Pons (tissue), 1 donor: ENCODE data around the gene MAG.

ENCODE experiments used
- DNase-seq: peaks from one replicate; pipeline ENCODE4 v3.0.0-alpha.2; 2016; ENCODE audit warnings: low spot score

The MAG gene

DNA sequence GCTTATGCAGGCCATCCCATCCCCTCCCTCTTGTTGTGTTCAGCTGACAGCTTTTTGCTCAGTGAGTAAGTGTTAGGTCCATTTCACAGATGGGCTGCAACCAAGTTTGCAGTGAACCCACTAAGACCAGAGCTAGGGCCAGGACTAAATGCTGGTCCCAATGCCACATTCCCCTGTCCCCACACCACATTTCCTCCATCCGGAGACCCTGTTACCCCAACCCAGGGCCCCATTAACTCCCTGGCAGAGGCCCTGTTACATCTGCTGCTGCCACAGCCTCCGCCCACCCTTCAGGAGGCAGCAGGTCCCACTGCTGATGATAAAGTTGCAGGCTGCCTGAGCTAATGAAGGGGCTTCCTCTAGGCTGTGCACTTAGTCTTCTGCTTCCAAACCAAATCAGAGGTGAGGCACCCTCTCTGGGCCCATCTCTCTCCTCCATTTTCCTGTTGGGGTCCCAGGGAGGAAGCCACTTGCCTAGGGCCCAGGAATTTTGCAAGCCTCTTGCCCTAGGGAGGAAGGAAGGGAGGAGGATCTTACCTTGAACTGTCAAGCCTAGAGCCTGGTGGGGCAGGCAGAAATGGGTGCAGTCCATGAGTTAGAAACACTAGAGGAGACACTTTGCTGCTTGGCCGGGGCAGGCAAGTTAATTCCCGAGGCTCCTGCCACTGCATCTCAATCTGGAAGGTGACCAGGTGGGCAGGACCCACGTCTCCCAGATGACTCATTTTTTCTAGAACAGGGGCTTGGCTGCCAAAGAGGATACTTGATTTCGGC is 26.6 kb upstream of the MAG start:
- no peak for DNase-seq

DNA sequence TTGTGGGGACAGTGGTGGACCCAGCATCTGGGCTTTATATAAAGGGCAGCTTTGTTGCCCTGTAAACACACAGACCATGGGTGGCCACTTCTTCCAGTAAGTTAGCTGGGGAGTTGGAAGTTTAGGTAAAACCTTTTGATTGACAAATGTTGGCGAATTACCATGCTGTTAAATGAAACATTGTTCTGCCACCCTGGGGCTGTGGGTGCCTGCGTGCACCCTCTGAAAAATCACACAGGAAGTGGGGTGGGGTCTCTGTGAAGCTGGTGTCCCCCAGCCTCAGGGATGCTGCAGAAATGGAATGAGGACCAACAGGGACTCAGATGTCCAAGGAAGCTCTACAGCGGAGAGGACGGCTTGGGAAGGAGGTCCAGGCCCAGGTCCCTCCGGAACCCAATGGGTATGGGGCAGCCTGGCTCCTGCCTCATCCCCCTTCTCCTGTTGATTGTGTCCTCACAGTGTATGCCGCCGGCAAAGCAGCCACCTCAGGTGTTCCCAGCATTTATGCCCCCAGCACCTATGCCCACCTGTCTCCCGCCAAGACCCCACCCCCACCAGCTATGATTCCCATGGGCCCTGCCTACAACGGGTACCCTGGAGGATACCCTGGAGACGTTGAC is 26.0 kb upstream of the MAG start:
- no peak for DNase-seq

GRCh38 chr19:35266520-35267352 is 25.2 kb upstream of the MAG start:
- no peak for DNase-seq

GRCh38 chr19:35267353-35267817 is 24.6 kb upstream of the MAG start:
- DNase-seq: no peak

GRCh38 chr19:35267818-35268535 is 24.0 kb upstream of the MAG start:
- no peak for DNase-seq

GRCh38 chr19:35268536-35269437 is 23.2 kb upstream of the MAG start, which contains the start of gene USF2:
USF2 (plus strand) TSS chr19:35268962; CDS start chr19:35269102, 140 bp downstream.
- no peak for DNase-seq

- DNase-seq: peak; percentile 75
Measured at GRCh38 chr19:35269438-35270117, 22.4 kb upstream of the MAG start.

GRCh38 chr19:35270381-35270811 is 21.6 kb upstream of the MAG start:
- DNase-seq: no peak

GRCh38 chr19:35271546-35271945 is 20.4 kb upstream of the MAG start:
- no peak for DNase-seq

DNA sequence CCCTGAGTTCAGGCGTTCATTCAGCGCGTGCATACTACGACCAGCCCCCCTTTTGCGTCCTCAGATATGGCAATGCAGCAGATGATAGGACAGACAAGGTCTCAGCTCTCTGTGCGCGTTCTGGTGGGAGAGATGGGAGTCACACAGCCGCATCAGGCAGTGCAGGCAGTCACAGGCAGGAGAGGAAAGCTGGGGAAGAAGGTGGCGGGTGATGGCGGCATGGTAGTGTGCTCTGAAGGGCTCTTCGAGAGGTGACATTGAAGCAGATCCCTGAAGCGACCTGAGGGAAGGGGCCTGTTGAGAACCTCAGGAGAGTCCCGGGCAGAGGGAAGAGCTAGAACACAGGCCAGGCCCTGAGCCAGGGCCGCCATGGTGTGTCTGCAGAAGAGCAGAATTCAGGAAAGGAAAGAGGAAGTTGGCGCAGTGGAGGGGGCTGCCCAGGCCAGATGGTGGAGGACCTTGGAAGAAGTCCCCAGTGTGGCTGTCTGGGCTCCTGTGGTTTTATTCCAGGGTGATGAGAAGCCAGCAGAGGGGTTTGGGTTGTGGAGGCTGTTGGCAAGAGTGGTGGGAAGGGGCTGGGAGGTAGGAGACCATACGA is 19.7 kb upstream of the MAG start:
- DNase-seq: no peak

DNA sequence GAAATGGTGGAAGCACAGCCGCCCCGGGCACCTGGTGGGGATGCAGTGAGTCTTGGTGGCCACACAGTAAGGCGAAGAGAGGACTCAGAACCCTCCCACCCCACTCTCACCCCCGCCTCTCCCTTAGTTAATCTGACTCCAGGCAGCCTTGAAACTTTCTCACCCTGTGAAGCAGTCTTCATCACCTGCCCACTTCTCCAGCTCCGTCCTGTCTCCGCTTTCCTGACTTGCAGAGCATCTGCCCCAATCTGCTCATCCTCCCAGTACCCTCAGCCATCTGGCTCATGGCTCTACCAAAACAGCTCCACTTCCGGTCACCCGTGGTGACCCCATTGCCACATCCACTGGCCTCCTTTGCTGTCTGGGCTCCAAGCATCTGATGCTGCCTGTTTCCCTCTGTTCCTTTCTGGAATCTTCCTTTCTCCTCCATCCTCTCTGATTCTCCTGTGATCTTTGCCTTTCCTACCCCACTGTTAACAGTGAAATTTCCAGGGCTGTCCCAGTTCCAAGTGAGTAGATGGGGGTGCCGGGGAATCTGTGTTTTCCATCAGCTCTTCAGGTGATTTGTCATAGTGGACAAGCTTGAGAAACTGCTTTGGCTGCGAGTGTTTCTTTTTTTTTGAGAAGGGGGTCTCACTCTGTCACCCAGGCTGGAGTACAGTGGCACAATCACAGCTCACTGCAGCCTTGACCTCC is 18.9 kb upstream of the MAG start:
- DNase-seq: no peak

DNA sequence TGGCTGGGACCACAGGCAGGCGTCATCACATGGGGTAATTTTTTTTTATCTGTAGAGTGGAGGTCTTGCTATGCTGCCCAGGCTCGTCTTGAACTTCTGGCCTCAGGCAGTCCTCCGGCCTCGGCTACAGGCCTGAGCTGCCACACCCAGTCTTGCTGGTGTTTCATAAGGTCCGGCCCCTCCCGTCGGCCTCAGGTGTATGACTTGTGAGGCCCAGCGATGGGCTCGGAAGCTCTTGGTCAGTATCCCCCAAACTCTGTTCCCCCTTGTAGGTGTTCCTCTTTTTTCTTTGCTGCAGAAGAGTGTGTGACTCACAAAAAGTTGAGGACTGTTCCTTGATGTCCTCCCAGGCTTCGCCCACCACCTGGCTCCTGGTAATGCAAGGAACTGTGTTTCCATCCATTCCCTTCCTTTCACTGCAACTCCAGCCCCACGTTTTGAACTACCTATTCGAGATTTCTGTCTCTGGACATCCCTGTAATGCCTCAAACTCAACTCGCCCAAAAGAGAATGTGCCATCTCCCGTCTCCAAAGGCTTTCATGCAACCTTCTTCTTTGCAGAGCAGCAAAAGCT is 18.2 kb upstream of the MAG start:
- DNase-seq: no peak

GRCh38 chr19:35274323-35274722 is 17.6 kb upstream of the MAG start:
- DNase-seq: no peak

DNA sequence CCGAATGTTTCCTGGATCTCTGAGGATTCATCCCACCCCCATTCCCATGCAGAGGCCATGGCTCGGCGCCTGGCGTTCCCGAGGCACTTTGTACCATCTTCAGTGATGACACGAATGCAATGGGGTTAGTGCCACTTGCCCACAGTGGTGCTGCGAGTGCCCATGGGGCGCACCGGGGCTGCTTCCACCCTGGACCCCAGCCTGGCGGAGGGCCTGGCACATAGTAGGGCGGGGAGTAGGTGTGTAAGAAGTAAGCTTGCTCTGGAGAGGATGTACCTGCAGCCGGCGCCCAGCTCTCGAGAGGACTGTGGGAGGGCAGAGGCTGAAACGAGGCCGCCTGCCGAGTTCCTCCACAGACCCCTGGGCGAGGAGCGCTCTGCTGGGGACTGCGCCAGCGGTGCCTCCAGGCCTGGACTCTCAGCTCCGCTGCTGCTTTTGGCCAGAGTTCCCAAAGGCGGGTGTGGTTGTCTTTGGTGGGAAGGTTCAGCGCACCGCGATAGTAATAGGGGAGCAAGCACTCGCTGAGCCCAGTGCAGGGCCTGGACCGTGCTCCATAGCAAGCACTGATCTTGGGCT is 15.2 kb upstream of the MAG start:
- DNase-seq: no peak

DNA sequence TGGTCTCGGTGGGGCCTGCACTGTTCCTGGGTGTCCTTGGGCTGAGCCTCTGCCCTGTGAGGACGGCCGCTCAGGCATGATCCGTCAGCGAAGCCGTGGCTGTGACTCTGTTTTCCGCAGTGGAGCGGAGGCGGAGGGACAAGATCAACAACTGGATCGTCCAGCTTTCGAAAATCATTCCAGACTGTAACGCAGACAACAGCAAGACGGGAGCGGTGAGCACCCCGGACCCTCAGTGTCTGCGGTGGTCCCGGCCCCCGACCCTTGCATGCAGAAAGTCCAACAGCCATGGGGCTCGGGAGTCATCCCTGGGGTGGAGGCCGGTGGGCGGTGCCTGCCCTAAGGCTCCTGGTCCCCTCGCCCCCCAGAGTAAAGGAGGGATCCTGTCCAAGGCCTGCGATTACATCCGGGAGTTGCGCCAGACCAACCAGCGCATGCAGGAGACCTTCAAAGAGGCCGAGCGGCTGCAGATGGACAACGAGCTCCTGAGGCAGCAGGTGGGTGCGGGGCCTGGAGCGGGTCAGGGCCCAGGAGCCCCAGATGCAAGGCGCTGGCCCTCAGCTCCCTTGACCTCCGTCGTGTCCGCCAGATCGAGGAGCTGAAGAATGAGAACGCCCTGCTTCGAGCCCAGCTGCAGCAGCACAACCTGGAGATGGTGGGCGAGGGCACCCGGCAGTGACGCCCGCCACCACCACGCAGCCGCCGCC is 13.2 kb upstream of the MAG start:
- DNase-seq: no peak

GRCh38 chr19:35279374-35279773 is 12.6 kb upstream of the MAG start:
- no peak for DNase-seq

GRCh38 chr19:35279985-35280821 is 11.8 kb upstream of the MAG start:
- no peak for DNase-seq
